Embryonic facial prominence (tissue), 1 donor: ENCODE measurements around the gene PNPO.
A peak's percentile ranks its signal among the peaks of the same experiment; 100 is the strongest.
"Not testable (repeated sequence)": the region's sequence is repeated elsewhere in the genome, so short reads cannot be mapped to it uniquely, and the experiment has no call there.

Source experiments
- DNase-seq: peaks from one replicate; pipeline ENCODE4 v3.0.0-alpha.2; 2016; ENCODE audit errors: extremely low spot score

Gene PNPO

DNA sequence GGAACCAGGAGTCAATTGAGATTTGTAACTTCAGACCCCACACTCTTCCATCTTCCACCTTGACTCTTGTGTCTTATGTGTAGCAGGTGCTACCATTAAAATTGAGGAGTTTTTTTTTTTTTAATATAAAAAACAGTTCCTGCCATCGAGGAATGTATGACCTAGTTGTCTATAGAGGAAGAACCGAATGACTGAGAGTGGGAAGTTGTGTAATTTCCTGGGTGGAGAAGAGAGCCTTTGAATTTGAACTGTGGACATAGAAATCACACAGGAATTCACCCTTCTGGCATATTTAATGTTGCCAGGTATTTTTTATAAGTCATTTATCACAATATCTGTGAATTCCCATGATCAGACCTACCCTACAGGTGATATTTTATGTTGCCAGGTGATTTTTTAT, 23.4 kb upstream of the PNPO start:
- DNase-seq, result no peak

DNA sequence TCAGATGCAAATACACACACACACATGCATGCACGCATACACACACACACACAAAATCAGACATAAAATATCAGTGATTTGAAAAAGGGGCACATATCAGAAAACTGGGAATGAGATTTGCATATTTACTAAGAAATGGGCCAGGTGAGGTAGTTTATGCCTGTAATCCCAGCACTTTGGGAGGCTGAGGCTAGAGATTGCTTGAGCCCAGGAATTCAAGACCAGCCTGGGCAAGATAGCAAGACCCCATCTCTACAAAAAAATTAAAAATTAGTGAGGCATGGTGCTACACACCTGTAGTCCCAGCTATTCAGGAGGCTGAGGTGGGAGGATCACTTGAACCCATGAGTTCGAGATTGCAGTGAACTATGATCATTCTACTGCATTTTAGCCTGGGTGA, 22.4 kb upstream of the PNPO start:
- no peak for DNase-seq

DNA sequence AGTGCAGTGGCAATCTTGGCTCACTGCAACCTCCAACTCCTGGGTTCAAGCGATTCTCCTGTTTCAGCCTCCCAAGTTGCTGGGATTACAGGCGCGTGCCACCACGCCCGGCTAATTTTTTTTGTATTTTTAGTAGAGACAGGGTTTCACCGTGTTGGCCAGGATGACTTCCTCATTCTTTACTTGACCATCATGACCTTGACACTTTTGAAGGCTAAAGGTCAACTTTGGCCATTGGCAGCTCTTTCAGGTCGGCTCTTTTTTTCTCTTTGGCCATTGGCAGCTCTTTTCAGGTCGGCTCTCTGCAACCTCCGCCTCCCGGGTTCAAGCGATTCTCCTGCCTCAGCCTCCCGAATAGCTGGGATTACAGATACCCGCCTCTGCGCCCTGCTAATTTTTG, 21.5 kb upstream of the PNPO start:
- DNase-seq, result not testable (repeated sequence)

DNA sequence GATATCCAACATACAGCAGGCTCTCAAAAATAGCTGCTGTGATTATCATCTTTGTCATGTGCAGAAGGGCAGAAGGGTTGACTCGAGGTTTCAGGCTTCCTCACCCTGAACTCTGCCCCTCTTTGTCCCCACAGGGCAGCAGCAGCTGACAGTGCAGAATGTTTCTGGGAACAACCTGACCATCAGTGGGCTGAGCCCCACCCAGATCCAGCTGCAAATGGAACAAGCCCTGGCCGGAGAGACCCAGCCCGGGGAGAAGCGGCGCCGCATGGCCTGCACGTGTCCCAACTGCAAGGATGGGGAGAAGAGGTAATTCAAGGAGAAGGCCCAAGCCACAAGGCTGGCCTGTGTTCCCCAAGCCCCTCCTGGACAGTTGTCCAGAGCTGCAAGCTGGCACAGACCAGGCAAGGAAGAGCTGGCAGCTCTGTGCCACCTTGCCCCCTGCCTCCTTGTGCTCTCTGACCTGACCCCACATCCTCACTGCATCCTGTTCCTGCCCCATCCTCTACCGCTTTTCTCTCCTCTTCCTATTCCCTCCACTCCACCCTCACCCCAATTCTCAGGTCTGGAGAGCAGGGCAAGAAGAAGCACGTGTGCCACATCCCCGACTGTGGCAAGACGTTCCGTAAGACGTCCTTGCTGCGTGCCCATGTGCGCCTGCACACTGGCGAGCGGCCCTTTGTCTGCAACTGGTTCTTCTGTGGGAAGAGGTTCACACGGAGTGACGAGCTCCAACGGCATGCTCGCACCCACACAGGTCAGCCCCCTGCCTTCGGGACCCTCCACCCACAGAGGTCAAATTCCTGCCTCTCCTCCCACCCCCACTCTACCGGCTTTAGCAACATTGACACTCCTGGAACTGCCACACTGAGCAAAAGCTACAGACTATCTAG, 16.3 kb upstream of the PNPO start:
- DNase-seq, result no peak

DNA sequence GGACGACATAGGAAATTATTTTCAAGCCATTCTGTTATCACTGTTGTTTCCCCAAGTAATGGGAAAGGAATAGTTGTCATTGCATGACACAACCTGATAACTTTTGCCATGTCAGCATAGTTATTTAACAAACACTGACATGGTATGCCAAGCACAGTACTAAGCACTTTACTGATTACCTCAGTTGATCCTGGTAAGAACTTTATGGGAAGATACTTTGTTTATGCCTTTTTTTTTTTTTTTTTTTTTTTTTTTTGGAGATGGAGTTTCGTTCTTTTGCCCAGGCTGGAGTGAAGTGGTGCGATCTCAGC, 15.7 kb upstream of the PNPO start:
- DNase-seq, result no peak

DNA sequence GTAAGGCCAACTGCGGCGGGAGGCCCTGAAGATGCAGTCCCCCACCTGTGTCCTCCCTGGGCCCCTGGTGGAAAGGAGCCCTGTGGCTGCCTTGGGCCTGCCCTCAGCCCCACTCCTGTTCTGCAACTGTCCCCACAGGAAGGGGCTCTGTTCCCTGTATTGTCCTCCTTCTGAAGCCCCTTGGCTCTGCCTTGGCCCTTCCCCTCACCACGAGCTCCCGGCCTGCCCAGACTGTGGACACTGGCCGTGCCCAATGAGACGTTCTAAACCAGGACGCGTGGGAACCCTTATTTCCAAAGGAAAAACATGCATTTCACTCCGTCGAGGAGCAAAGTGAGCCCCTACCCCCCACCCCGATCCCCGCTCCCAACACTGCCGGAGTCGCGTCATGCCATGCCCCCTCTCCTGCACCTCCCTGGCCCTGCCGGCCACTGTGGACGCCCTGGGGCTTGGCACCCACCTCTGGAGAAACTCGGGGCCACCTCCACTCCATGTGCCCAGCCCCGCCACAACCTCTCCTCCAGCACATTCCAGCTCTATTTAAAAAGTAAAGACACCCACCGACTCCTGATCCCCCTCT, 13.5 kb upstream of the PNPO start:
- no peak for DNase-seq

DNA sequence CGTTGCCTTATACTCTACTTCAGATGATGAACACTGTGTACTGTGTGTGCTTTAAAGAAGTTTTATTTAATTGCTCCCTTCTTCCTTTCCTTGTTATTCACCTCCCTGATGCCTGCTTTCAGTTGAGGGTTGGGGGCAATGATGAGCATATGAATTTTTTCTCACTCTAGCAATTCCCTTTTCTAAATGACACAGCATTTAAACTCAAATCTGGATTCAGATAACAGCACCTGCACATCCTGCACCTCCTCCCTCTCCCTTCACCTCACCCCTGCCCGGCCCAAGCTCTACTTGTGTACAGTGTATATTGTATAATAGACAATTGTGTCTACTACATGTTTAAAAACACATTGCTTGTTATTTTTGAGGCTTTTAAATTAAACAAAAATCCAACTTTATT, 13.0 kb upstream of the PNPO start:
- no peak for DNase-seq

DNA sequence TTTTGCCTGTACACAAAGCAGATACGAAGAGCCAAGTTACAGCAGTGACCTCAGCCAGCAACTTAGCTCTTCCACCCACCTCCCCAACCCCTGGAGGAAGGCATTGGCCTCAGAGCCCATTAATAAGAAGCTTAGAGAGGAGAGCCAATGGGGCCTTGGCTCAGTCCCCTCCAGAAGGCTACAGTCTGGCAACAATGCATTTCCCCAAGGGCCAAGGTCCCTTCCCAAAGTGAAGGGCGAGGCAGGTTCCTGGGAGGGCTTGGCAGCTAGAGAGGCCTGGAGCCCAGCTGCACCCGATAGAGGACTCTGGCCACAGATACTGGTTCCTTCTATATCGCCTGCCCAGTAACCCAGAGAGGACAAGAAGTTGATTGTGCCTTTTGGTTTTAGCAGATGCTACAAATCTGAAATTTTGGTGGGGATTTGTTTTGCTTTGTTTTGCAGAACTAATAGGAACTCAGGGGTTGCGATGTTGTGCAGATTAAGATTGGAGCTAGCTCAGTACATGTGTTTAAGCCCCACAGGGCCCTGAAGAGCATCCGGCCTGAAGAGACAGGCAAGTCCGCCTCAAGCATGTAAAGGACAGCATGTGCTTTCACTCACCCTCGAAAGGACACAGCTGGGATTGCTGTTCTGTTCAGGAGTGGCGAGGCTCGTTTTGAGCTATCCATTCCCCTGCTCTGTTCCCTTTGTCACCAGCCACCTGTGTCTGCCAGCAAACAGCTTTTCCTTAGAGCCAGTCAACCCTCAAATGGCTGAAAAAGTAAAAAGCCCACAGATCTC, 12.0 kb upstream of the PNPO start:
- no peak for DNase-seq

DNA sequence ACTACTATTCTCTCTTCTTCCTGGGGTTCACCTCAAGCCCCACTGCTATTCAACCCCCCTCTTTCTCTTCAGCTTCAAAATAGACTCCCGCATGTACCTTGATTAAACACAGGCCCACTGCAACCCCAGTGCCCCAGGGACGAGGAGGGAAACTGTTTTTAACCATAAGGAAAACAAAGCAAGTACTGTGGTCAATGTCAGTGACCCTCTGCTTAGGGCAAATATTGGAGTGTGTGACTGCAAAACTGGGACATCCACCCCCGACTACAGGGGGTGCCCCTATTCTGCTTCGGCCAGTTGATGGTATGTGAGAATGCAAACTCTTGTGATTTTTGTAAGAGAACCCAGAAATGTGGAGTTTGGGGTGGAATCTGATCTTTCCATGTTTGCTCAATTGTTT, 9.5 kb upstream of the PNPO start:
- DNase-seq, result no peak

DNA sequence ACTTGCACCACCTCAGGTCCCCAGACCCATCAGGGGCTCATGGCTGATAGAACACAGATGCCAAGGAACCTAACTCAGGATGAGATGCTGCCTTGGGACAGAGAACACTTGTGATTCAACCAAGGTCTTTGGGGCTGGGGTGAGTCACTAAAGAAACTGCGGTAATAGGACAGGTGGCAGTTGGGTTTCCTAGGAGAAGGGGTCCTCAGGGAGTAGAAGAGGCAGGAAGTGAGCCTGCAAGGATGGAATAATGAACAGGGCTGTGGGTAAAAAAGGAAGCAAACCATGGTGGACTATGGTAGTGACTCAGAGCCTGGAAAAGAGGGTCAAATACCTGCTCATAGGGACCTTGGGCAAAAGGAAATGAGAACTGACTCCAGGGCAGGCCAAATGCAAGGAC, 6.5 kb upstream of the PNPO start:
- no peak for DNase-seq

DNA sequence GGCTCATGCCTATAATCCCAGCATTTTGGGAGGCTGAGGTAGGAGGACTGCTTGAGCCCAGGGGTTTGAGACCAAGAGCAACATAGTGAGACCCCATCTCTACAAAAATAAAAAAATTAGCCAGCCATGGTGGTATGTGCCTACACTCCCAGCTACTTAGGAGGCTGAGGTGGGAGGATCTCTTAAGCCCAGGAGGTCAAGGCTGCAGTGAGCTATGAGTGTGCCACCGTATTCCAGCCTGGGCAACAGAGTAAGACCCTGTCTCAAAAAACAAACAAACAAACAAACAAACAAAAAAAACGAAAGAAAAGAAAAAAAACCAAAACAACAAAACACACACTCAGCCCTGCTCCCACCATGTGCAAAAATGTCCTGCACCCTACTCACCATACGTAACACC, 5.9 kb upstream of the PNPO start:
- not testable (repeated sequence) for DNase-seq

DNA sequence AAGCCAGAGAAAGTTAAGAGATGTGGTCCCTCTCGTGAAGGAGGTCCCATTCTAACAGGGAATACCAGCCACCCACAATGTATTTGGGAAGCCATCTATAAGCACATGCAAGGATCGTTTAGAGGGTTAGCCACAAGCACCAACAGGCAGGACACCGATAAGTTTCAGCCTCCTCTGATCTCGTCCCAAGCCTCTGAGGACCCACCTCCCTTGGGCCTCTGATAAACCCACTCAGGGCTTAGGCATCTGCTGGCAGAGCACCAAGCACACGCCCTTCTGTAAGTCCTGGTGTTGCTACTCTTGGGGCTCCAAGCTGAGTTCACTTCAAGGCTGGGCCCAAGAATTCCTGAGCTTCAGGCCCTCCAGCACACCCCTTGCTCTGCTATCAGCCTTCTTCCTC, 5.4 kb upstream of the PNPO start:
- no peak for DNase-seq

DNA sequence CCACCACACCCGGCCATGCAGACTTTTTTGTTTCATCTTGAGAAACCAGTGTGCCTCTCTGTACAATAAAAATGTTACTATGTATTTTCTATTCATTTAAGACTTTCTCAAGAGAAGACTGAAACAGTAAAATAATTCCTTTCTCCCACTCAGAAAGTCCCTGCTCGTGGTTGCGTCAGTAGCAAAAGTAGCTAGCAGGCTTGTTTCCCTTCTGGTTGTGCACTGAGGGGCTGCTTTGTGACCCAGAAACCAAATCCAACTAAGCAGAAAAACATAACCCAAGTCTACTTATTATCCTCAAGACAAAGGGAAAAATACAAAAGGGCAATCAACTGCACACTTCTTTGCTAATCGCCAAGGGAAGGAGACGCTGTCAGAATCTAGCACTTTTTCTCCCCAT, 3.4 kb upstream of the PNPO start:
- DNase-seq, result no peak

DNA sequence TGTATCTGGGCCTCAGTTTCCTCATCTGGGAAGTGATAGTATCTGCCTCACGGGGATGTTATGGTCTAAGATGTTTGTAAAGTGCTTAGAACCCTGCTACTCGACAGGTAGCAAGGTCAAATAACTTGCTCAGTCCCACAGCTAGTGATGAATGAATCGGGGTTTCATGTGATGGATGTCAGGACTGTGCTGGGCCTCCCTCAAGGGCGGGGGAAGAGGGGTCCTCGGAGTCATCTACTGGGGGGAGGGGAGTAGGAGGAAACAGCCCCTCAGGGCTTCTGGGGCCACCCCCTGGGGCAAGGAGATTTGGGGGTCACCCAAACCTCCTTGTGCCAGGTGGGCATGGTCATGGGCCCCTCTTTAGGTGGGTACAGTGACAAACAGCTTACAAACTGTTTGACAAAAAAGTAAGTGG, 732 bp downstream of the PNPO start:
- no peak for DNase-seq

DNA sequence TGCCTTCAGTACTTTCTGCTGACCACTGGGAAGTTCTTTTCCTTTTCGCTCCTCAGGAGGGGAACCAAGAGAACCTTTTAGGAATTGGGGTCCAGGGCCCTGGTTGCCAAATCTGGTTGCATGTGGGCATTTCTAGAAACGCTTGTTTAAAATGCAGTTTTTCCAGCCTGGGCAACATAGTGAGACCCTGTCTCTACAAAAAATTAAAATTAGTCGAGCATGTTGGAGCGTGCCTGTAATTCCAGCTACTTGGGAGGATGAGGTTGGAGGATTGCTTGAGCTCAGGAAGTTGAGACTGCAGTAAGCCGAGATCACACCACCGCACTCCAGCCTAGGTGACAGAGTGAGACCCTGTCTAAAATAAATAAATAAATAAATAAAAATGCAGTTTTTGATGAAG, 1.2 kb downstream of the PNPO start:
- no peak for DNase-seq

DNA sequence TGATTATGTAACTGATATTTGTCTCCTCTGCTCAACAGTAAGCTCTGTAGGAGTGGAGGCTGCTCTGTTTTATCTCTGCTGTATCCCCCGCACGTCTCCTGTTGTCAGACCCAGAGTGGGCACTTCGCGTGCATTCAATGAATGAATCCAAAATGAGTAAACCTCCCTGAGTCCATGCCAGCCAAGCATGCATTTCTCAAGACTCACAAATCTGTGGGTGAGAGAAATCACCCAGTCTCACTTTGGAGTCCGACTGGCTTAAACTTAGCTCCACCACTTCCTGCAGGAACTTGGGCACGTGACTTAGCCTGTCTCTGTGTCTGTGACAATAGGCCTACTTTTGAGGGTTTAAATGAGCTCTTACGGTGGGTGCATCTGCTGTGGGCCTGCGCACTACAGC, 3.7 kb downstream of the PNPO start:
- DNase-seq, result no peak

DNA sequence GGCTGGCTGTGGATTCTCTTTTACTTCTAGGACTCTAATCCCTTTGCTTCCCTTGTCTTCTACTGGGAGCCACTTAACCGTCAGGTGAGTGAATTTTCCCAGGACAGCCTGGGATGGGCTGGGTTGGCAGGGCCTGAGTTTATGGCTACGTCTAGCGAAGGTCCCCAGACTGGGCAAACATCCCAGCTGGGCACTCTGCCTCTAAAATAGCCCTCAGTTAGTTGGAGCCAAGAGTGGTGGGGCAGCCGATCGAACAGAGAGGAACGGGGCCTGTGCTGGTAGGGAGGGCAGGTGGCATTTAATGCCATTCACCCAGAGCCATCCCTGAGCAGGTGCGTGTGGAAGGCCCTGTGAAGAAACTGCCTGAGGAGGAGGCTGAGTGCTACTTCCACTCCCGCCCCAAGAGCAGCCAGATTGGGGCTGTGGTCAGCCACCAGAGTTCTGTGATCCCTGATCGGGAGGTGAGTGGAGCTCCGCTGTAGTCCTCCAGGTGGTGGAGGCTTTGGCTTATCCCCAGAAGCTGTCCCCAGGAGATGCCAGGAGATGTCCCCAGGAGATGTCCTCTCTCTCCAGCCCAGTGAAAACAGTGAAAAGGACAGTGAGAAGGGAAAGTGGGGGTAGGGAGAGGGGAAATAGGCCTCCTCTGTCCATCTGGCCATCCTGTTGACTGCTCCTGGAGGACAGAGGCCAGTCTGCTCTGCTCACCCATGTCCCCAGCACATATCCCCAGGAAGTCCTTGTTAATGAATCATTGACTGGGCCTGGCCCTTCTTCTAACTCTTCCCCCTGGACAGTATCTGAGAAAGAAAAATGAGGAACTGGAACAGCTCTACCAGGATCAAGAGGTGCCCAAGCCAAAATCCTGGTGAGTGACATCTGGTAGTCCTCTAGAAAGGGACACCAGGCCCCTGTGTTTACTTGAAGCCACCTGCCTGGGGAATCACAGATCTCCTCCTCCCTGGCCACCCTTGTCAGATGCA, 4.4 kb downstream of the PNPO start:
- no peak for DNase-seq

DNA sequence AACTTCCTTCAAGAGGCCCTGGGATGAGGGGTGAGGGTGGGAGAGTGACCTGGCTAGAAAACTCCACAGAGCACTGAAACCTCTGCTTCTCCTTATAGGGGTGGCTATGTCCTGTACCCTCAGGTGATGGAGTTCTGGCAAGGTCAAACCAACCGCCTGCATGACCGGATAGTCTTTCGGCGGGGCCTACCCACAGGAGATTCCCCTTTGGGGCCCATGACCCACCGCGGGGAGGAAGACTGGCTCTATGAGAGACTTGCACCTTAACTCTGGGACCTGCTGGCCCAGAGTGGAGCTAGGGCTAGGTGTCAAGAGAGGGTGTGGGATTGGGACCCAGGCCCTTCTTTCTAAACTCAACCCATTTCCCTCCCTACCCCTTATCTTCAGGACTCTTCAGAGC, 5.1 kb downstream of the PNPO start:
- DNase-seq, result no peak

DNA sequence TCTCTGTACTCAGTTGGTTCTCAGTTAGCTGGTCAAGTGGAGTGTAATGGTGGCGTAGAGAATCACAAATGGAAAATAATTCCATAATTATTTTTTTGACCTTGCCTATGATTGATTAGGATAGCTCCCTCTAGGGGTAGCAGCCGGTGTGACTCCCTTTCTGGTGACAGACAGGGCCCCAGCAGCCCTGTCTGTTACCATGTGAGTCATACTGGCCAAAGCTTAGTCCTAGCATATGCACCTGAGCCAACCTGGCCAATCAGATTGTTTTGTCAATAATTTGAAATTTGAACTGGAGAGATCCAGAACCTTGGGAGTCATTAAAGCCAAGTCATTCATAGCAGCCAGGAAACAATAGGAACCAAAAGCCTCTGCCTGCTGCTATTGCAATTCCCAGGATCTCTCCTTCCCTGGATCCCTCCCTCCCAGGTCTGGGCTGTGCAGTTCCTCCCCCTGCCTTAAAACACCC, 5.6 kb downstream of the PNPO start:
- no peak for DNase-seq

DNA sequence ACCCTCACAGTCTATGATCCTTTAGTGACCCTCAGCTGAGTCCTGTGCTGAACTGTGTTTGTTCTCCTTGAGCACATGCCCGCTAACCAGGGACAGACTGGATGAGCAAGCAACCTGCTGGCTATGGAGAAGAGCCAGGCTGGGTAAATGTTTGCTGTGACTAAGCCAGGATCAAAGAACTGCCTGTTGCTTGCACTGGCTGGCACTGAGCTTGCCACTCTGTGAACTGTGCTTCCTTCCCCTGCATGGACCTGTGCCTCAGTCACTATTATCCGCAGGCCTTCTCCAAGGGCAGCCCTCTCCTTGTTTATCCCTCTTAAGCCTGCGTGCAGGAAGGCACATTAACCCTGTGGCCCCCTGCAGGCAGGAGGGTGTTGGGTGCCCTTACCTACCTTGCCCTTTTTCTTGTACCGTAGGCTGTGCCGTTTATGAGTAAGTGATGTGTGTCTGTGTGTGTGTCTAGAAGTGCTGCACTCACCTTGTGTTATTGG, 7.4 kb downstream of the PNPO start:
- no peak for DNase-seq

DNA sequence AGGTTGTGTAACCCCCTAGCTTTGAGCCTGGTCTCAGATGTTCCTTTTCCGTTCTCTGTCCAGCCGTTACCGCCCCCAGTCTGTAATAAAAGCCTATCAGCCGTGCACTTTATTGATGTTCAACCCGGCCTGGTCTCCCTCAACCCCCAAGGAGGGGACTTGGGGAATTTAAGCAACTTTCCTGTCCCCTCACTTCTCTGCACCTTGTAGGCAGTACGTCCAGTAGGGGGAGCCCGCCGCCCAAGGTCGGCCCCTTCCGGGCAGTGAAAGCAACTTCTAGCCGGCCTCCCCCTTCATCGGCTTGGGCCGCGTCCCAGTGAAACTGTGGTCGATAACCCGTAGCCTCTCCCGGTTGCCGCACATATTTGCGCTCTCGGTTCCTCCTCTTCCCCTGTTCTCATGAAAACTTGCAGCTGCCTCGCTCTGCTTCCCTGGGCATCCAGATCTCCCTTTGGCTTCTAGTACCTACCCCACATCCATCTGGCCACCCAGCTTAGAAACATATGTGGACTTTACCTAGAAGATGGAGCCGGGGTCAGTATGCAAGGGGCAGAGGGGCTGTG, 7.9 kb downstream of the PNPO start:
- DNase-seq, result peak; percentile 61
